GM12892 (cell line): Measurements from ENCODE around the gene BPIFA1.

Experiments used
- POLR2A ChIP-seq: IDR thresholded peaks from 2 replicates; pipeline ENCODE4 v1.6.1; 2011; ENCODE audit warnings: low read depth, low read length, control low read depth
- TAF1 ChIP-seq: IDR thresholded peaks from 2 replicates; pipeline ENCODE4 v1.6.1; 2011; ENCODE audit warnings: low read depth, mild to moderate bottlenecking, control low read depth, low read length, borderline replicate concordance

DNA sequence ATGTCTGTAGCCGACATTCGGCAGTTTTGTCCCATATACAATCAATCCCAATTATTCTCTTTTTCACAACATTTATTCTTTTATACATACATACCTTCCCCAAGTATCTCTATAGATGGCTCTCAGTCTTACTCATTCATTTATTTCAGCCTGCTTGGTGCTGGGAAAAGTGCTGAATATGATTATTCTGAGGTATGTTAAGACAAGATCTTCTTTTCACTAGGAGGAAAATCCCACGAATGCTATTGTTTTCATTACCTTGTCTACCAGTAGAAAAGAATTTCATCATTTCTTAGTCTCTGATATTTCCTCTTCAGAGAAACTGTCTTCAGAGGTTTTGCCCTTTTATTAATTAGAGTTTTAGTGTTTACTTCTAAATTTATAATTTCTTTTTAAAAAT is 32.4 kb upstream of the BPIFA1 start:
- no peak for TF ChIP-seq POLR2A
- no peak for TF ChIP-seq TAF1
